ENCODE data around the gene CCDC90B. TPM values are rescaled to one million over a fixed set of nuclear protein-coding genes. Genes with fewer than 3 reads are reported as not detected.

Gene CCDC90B
- total RNA-seq, 2 donors from 2014 or later = 64.2 to 105 TPM

- H3K4me1 ChIP-seq (ENCODE audit: control insufficient read depth, insufficient read depth, low read length) = peaks cover 5% of the 10 kb centered on the region
- no peak overlapping the region for H3K4me3 Mint-ChIP-seq
- H3K9me3 ChIP-seq (ENCODE audit: control insufficient read depth, low read length) = peaks cover 7% of the 10 kb centered on the region
- peak overlapping the region; percentile 53 for H3K27ac Mint-ChIP-seq
- H3K4me1 Mint-ChIP-seq = peaks cover 19% of the 10 kb centered on the region
- TF ChIP-seq CTCF (conservative IDR thresholded peaks at IDR 0.05) = peak; percentile 89
- 42 to 53% methylated on average over 4 to 5 of the region's 7 CpGs for WGBS, 2 experiments (ENCODE audit: insufficient coverage in 1 of 2, insufficient read length in 1 of 2)
- H3K4me3 ChIP-seq (ENCODE audit: low read length) = no peak overlapping the region
- H3K27me3 Mint-ChIP-seq (ENCODE audit: insufficient read depth) = no peaks in the 10 kb centered on the region
- DNase-seq = peak; percentile 72
- no peaks in the 10 kb centered on the region for H3K36me3 Mint-ChIP-seq (ENCODE audit: low read depth)
- H3K9me3 Mint-ChIP-seq = peaks cover 4% of the 10 kb centered on the region
- H3K9ac ChIP-seq (ENCODE audit: extremely low read depth, low read length, poor library complexity, severe bottlenecking) = no peak overlapping the region
- peaks cover 9% of the 10 kb centered on the region for H3K27me3 ChIP-seq (ENCODE audit: control insufficient read depth, insufficient read depth, low read length, poor library complexity, severe bottlenecking)
- no peaks in the 10 kb centered on the region for H3K36me3 ChIP-seq (ENCODE audit: control insufficient read depth, insufficient read depth, low read length)
- no peak overlapping the region for H3K27ac ChIP-seq (ENCODE audit: low read depth, low read length)
Measured at GRCh38 chr11:83292709-83293456, 6.7 kb upstream of the CCDC90B start.

- H3K36me3 ChIP-seq (ENCODE audit: control insufficient read depth, insufficient read depth, low read length) = peaks cover 10% of the 10 kb centered on the region
- Mint-ChIP-seq H3K27me3 (ENCODE audit: insufficient read depth) (no peaks in the 10 kb centered on the region), H3K36me3 (ENCODE audit: low read depth) (peaks cover 3% of the 10 kb centered on the region), H3K4me3 (no peak overlapping the region), H3K4me1 (peaks cover 32% of the 10 kb centered on the region), H3K27ac (no peak overlapping the region), H3K9me3 (peaks cover 4% of the 10 kb centered on the region)
- H3K4me3 ChIP-seq (ENCODE audit: low read length) = no peak overlapping the region
- no peak overlapping the region for H3K27ac ChIP-seq (ENCODE audit: low read depth, low read length)
- TF ChIP-seq CTCF (conservative IDR thresholded peaks at IDR 0.05) = no peak
- H3K9ac ChIP-seq (ENCODE audit: extremely low read depth, low read length, poor library complexity, severe bottlenecking) = no peak overlapping the region
- peaks cover 7% of the 10 kb centered on the region for H3K9me3 ChIP-seq (ENCODE audit: control insufficient read depth, low read length)
- peaks cover 7% of the 10 kb centered on the region for H3K4me1 ChIP-seq (ENCODE audit: control insufficient read depth, insufficient read depth, low read length)
- 98% methylated on average over 6 of the region's 6 CpGs; no CpG with 5 or more reads in 1 of the 2 experiments for WGBS, 2 experiments (ENCODE audit: insufficient coverage in 1 of 2, insufficient read length in 1 of 2)
- DNase-seq = no peak
- H3K27me3 ChIP-seq (ENCODE audit: control insufficient read depth, insufficient read depth, low read length, poor library complexity, severe bottlenecking) = no peaks in the 10 kb centered on the region
Measured at GRCh38 chr11:83287631-83288030, 1.5 kb upstream of the CCDC90B start.

GRCh38 chr11:83285151-83285770 lies 906 bp downstream of the CCDC90B start:
- H3K36me3 Mint-ChIP-seq (ENCODE audit: low read depth) = peaks cover 6% of the 10 kb centered on the region
- H3K27ac Mint-ChIP-seq = peak overlapping the region; percentile 100
- H3K4me3 Mint-ChIP-seq = peak overlapping the region; percentile 95
- peak overlapping the region; percentile 79 for H3K9ac ChIP-seq (ENCODE audit: extremely low read depth, low read length, poor library complexity, severe bottlenecking)
- peak overlapping the region; percentile 99 for H3K4me3 ChIP-seq (ENCODE audit: low read length)
- H3K4me1 Mint-ChIP-seq = peaks cover 32% of the 10 kb centered on the region
- no peaks in the 10 kb centered on the region for H3K9me3 Mint-ChIP-seq
- 2 to 4% methylated on average over 14 to 22 of the region's 22 CpGs for WGBS, 2 experiments (ENCODE audit: insufficient coverage in 1 of 2, insufficient read length in 1 of 2)
- H3K27me3 Mint-ChIP-seq (ENCODE audit: insufficient read depth) = no peaks in the 10 kb centered on the region
- no peaks in the 10 kb centered on the region for H3K9me3 ChIP-seq (ENCODE audit: control insufficient read depth, low read length)
- H3K36me3 ChIP-seq (ENCODE audit: control insufficient read depth, insufficient read depth, low read length) = peaks cover 24% of the 10 kb centered on the region
- peak overlapping the region; percentile 92 for H3K27ac ChIP-seq (ENCODE audit: low read depth, low read length)
- no peak for DNase-seq
- TF ChIP-seq CTCF (conservative IDR thresholded peaks at IDR 0.05) = no peak
- H3K27me3 ChIP-seq (ENCODE audit: control insufficient read depth, insufficient read depth, low read length, poor library complexity, severe bottlenecking) = no peaks in the 10 kb centered on the region
- peaks cover 12% of the 10 kb centered on the region for H3K4me1 ChIP-seq (ENCODE audit: control insufficient read depth, insufficient read depth, low read length)

Data from endodermal cell (in vitro differentiated cells).